ENCODE measurements around the gene DPRX. TPM values are rescaled to one million over a fixed set of nuclear protein-coding genes. Genes with fewer than 3 reads are reported as not detected.

DPRX gene
- total RNA-seq, 2 experiments from 2014 or later, result not detected

GRCh38 chr19:53608381-53608780 is 23.4 kb upstream of the DPRX start:
- Mint-ChIP-seq H3K9me3 (peaks cover 1% of the 10 kb centered on the region), H3K36me3 (ENCODE audit: low read depth) (no peaks in the 10 kb centered on the region), H3K27me3 (no peaks in the 10 kb centered on the region), H3K27ac (no peak overlapping the region), H3K4me1 (ENCODE audit: low read depth) (no peaks in the 10 kb centered on the region), H3K4me3 (no peak overlapping the region)
- ChIA-PET POLR2A (no interaction called here), CTCF (no interaction called here)
- intact Hi-C loops (cut with micrococcal nuclease), result no loop called here
- DNase-seq (no peak), ATAC-seq (no peak)
- TF ChIP-seq CTCF (IDR thresholded peaks at IDR 0.05), result no peak

- CTCF ChIA-PET, result no interaction called here
- TF ChIP-seq CTCF (IDR thresholded peaks at IDR 0.05), result no peak
Measured at GRCh38 chr19:53612762-53613526, 18.9 kb upstream of the DPRX start.

GRCh38 chr19:53621885-53622740 is 9.7 kb upstream of the DPRX start:
- Mint-ChIP-seq H3K4me3 (no peak overlapping the region), H3K27me3 (no peaks in the 10 kb centered on the region), H3K9me3 (no peaks in the 10 kb centered on the region), H3K27ac (no peak overlapping the region), H3K36me3 (ENCODE audit: low read depth) (no peaks in the 10 kb centered on the region), H3K4me1 (ENCODE audit: low read depth) (no peaks in the 10 kb centered on the region)
- POLR2A ChIA-PET, result no interaction called here
- intact Hi-C loops (cut with micrococcal nuclease), result no loop called here
- no peak for TF ChIP-seq CTCF (IDR thresholded peaks at IDR 0.05)
- DNase-seq (no peak), ATAC-seq (no peak)
- CTCF ChIA-PET, result no interaction called here

More at GRCh38 chr19:53612762-53613526, 18.9 kb upstream of the DPRX start:
- Mint-ChIP-seq H3K4me3 (no peak overlapping the region), H3K36me3 (ENCODE audit: low read depth) (no peaks in the 10 kb centered on the region), H3K4me1 (ENCODE audit: low read depth) (no peaks in the 10 kb centered on the region), H3K27me3 (no peaks in the 10 kb centered on the region), H3K27ac (no peak overlapping the region), H3K9me3 (peaks cover 2% of the 10 kb centered on the region)
- intact Hi-C loops (cut with micrococcal nuclease), result no loop called here
- POLR2A ChIA-PET, result no interaction called here
- ATAC-seq (no peak), DNase-seq (no peak)

- Mint-ChIP-seq H3K4me1 (ENCODE audit: low read depth) (no peaks in the 10 kb centered on the region), H3K27me3 (no peaks in the 10 kb centered on the region), H3K36me3 (ENCODE audit: low read depth) (no peaks in the 10 kb centered on the region), H3K27ac (no peak overlapping the region), H3K4me3 (no peak overlapping the region), H3K9me3 (no peaks in the 10 kb centered on the region)
- ChIA-PET POLR2A (no interaction called here), CTCF (no interaction called here)
- TF ChIP-seq CTCF (IDR thresholded peaks at IDR 0.05), result no peak
- peak; percentile 31 for DNase-seq
- intact Hi-C loops (cut with micrococcal nuclease), result no loop called here
- ATAC-seq, result no peak
Measured at GRCh38 chr19:53624771-53625545, 6.8 kb upstream of the DPRX start.

Measured in activated CD8-positive, alpha-beta T cell treated with anti-CD3 and anti-CD28 coated beads for 36 hours (primary cell).